CD8-positive, alpha-beta memory T cell (primary cell): Measurements from ENCODE around the gene PLAC9. TPM values are rescaled to one million over a fixed set of nuclear protein-coding genes. Genes with fewer than 3 reads are reported as not detected.
"Not testable (repeated sequence)": the region's sequence is repeated elsewhere in the genome, so short reads cannot be mapped to it uniquely, and the experiment has no call there.

Experiments used
- CTCF ChIA-PET: fragments of 350-600 bp; sonication (Branson Sonifier 250); formaldehyde crosslinking; loops from one replicate; lab custom pipeline; 2021; ENCODE audit warnings: antibody characterized with exemption; lab: Charles Lee
- POLR2A ChIA-PET: fragments of 350-600 bp; sonication (Branson Sonifier 250); formaldehyde crosslinking; loops from one replicate; lab custom pipeline; 2021; ENCODE audit warnings: antibody characterized with exemption; lab: Charles Lee
- DNase-seq, 5 donors: peaks; one replicate each; pipeline versions ENCODE4 v3.0.0 to v3.0.0-alpha.2; 2020 to 2022; ENCODE audit warnings: mixed read lengths in 1 of 5
- H3K27ac ChIP-seq: one replicate; pipeline ENCODE4 v1.7.0; 2013; ENCODE audit warnings: low read depth, mild to moderate bottlenecking, low read length, moderate library complexity
- H3K27me3 ChIP-seq: 2 replicates; pipeline ENCODE4 v1.7.0; 2013; ENCODE audit warnings: low read length, mild to moderate bottlenecking; ENCODE audit not compliant: insufficient read depth, poor library complexity, severe bottlenecking
- H3K36me3 ChIP-seq: 2 replicates; pipeline ENCODE4 v1.7.0; 2013; ENCODE audit warnings: mild to moderate bottlenecking, low read length, moderate library complexity; ENCODE audit not compliant: insufficient read depth
- H3K4me1 ChIP-seq: 2 replicates; pipeline ENCODE4 v1.7.0; 2013; ENCODE audit warnings: mild to moderate bottlenecking, low read length, moderate library complexity; ENCODE audit not compliant: insufficient read depth
- H3K4me3 ChIP-seq: 2 replicates; pipeline ENCODE4 v1.7.0; 2013; ENCODE audit warnings: mild to moderate bottlenecking, low read length
- H3K9me3 ChIP-seq: 2 replicates; pipeline ENCODE4 v1.7.0; 2013; ENCODE audit warnings: mild to moderate bottlenecking, low read length
- H3K27ac Mint-ChIP-seq, 8 donors: one replicate each; pipeline ENCODE4 v1.8.0; 2020 to 2021; ENCODE audit warnings: mixed read lengths in 8 of 8, mild to moderate bottlenecking in 6 of 8, inconsistent platforms in 3 of 8, moderate library complexity in 3 of 8
- H3K27me3 Mint-ChIP-seq, 2 donors: one replicate each; pipeline ENCODE4 v1.8.0; 2020 to 2021; ENCODE audit warnings: mixed read lengths in 2 of 2, mild to moderate bottlenecking in 1 of 2, moderate library complexity in 1 of 2
- H3K36me3 Mint-ChIP-seq, 3 donors: one replicate each; pipeline ENCODE4 v1.8.0; 2020 to 2021; ENCODE audit warnings: mixed read lengths in 3 of 3, inconsistent platforms in 1 of 3, mild to moderate bottlenecking in 1 of 3
- H3K4me1 Mint-ChIP-seq, 3 donors: one replicate each; pipeline ENCODE4 v1.8.0; 2020 to 2021; ENCODE audit warnings: mixed read lengths in 3 of 3, inconsistent platforms in 1 of 3, mild to moderate bottlenecking in 1 of 3
- H3K4me3 Mint-ChIP-seq, 7 donors: one replicate each; pipeline ENCODE4 v1.8.0; 2020 to 2021; ENCODE audit warnings: mixed read lengths in 7 of 7, mild to moderate bottlenecking in 6 of 7, moderate library complexity in 4 of 7, inconsistent platforms in 2 of 7
- H3K9me3 Mint-ChIP-seq, 5 donors: one replicate each; pipeline ENCODE4 v1.8.0; 2020 to 2022; ENCODE audit warnings: mixed read lengths in 5 of 5, mild to moderate bottlenecking in 3 of 5, moderate library complexity in 2 of 5, inconsistent platforms in 1 of 5
- polyA plus RNA-seq: library from polyadenylated mRNA; unstranded; fragments of 300-500 nt; fragmentation: Illumina TruSeq; gene quantifications from one replicate; pipeline ENCODE4 v1.2.3, GENCODE V29; 2021
- total RNA-seq, 2 experiments: library from RNA; stranded (reverse); gene quantifications; one replicate each; pipeline ENCODE4 v1.2.3, GENCODE V29; 2021

The PLAC9 gene
- total and polyA plus RNA-seq, 3 experiments from 2014 or later: not detected

- Mint-ChIP-seq H3K27me3 (peaks cover 38 to 39% of the 10 kb centered on the region in 2 donors), H3K36me3 (no peaks in the 10 kb centered on the region), H3K27ac (no peak overlapping the region), H3K4me1 (peaks cover 0 to 5% (median 0%) of the 10 kb centered on the region in 3 donors), H3K9me3 (no peaks in the 10 kb centered on the region), H3K4me3 (no peak overlapping the region)
- no peak overlapping the region for H3K4me3 ChIP-seq
- ChIA-PET CTCF (interaction anchor here (2.6 kb wide), 1 partner anchor 13 kb away, joined by 9 read pairs; no protein-coding TSS in a partner anchor), POLR2A (no interaction called here)
- H3K9me3 ChIP-seq: no peaks in the 10 kb centered on the region
- no peak for DNase-seq
- peaks cover 20% of the 10 kb centered on the region for H3K27me3 ChIP-seq
- no peaks in the 10 kb centered on the region for H3K36me3 ChIP-seq
- no peaks in the 10 kb centered on the region for H3K4me1 ChIP-seq
- H3K27ac ChIP-seq: no peak overlapping the region
These were observed 1.0 kb upstream of the PLAC9 start for GRCh38 chr10:80131499-80131901.

DNA sequence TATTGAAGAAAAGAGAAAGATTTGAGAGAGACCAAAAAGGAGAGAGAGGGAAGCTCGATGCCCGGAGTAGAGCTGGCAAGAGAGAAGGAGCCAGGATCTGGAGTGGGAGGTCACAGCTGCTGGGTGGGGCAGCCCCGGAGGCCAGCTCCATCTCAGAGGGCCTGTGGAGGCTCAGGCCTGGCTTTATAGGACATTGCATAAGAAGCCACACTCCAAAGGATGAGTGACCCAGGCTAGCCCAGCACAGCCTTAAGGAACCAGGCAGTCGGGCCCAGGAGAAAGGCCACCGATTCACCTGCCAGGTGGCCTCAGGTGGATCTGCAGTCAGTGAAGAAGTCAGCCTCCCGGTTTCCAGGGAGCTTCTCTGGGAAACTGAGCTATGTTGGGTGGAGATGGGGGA, 676 bp downstream of the PLAC9 start:
- Histone ChIP-seq H3K9me3 (no peaks in the 10 kb centered on the region), H3K4me3 (no peak overlapping the region), H3K4me1 (no peaks in the 10 kb centered on the region), H3K27ac (no peak overlapping the region), H3K36me3 (no peaks in the 10 kb centered on the region), H3K27me3 (peaks cover 23% of the 10 kb centered on the region)
- no peak for DNase-seq
- H3K9me3 Mint-ChIP-seq: no peaks in the 10 kb centered on the region
- peaks cover 39 to 42% of the 10 kb centered on the region in 2 donors for H3K27me3 Mint-ChIP-seq
- ChIA-PET POLR2A (no interaction called here), CTCF (interaction anchor here (1.4 kb wide), 1 partner anchor 11 kb away, joined by 4 read pairs; no protein-coding TSS in a partner anchor)
- peaks cover 0 to 5% (median 0%) of the 10 kb centered on the region in 3 donors for H3K4me1 Mint-ChIP-seq
- no peak overlapping the region for H3K27ac Mint-ChIP-seq
- no peaks in the 10 kb centered on the region for H3K36me3 Mint-ChIP-seq
- H3K4me3 Mint-ChIP-seq: no peak overlapping the region

DNA sequence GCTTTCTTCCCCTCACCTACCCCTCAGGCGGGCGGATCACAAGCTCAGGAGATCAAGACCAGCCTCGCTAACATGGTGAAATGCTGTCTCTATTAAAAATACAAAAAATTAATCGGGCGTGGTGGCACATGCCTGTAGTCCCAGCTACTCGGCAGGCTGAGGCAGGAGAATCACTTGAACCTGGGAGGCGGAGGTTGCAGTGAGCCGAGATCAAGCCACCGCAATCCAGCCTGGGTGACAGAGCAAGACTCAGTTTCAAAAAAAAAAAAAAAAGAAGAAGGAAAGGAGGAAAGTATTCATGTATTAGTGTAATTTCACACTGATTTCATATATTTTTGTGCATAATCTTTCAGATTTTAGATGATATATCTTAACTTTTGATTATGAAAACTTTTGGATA, 1.2 kb downstream of the PLAC9 start:
- H3K4me3 ChIP-seq, H3K36me3 ChIP-seq, H3K4me3 Mint-ChIP-seq, H3K4me1 ChIP-seq, H3K4me1 Mint-ChIP-seq, H3K27ac ChIP-seq, DNase-seq, H3K36me3 Mint-ChIP-seq, H3K9me3 Mint-ChIP-seq, H3K27ac Mint-ChIP-seq, H3K9me3 ChIP-seq, POLR2A ChIA-PET: not testable (repeated sequence)
- H3K27me3 ChIP-seq: peaks cover 23% of the 10 kb centered on the region
- H3K27me3 Mint-ChIP-seq: peaks cover 43 to 44% of the 10 kb centered on the region in 2 donors
- CTCF ChIA-PET: interaction anchor here (1.4 kb wide), 1 partner anchor 10 kb away, joined by 4 read pairs; no protein-coding TSS in a partner anchor

DNA sequence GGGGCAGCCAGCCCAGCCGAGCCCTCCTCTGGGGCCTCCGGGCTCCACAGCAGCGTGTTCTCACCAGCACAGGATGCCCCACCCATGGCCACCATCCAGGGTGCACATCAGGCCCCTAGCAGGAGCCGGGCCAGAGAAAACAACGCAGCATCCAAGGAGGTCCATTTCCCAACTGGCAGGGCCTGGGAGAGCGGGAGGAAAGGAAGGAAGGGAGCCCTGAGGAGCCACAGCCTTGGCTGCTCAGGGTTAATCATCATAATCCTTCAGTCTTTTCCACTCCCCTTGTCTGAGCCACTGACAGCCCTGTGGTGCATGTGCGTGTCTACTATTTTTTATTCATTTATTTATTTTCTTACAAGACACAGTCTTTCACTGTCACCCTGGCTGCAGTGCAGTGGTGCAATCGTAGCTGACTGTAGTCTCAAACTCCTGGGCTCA, 3.6 kb downstream of the PLAC9 start:
- Mint-ChIP-seq H3K4me1 (peaks cover 0 to 5% (median 0%) of the 10 kb centered on the region in 3 donors), H3K9me3 (no peaks in the 10 kb centered on the region), H3K27ac (no peak overlapping the region), H3K4me3 (no peak overlapping the region), H3K36me3 (no peaks in the 10 kb centered on the region), H3K27me3 (peaks cover 50 to 52% of the 10 kb centered on the region in 2 donors)
- no peaks in the 10 kb centered on the region for H3K4me1 ChIP-seq
- no peak overlapping the region for H3K27ac ChIP-seq
- ChIA-PET CTCF (no interaction called here), POLR2A (no interaction called here)
- H3K4me3 ChIP-seq: no peak overlapping the region
- no peaks in the 10 kb centered on the region for H3K9me3 ChIP-seq
- no peaks in the 10 kb centered on the region for H3K36me3 ChIP-seq
- no peak for DNase-seq
- H3K27me3 ChIP-seq: peaks cover 23% of the 10 kb centered on the region

GRCh38 chr10:80137031-80137862, 4.7 kb downstream of the PLAC9 start:
- H3K4me1 ChIP-seq: no peaks in the 10 kb centered on the region
- Mint-ChIP-seq H3K4me3 (no peak overlapping the region), H3K27me3 (peaks cover 40 to 41% of the 10 kb centered on the region in 2 donors), H3K36me3 (no peaks in the 10 kb centered on the region), H3K4me1 (peaks cover 0 to 5% (median 0%) of the 10 kb centered on the region in 3 donors), H3K9me3 (no peaks in the 10 kb centered on the region), H3K27ac (no peak overlapping the region)
- no peak overlapping the region for H3K27ac ChIP-seq
- ChIA-PET CTCF (no interaction called here), POLR2A (no interaction called here)
- H3K36me3 ChIP-seq: no peaks in the 10 kb centered on the region
- DNase-seq: no peak
- H3K9me3 ChIP-seq: no peaks in the 10 kb centered on the region
- no peak overlapping the region for H3K4me3 ChIP-seq
- peaks cover 15% of the 10 kb centered on the region for H3K27me3 ChIP-seq

DNA sequence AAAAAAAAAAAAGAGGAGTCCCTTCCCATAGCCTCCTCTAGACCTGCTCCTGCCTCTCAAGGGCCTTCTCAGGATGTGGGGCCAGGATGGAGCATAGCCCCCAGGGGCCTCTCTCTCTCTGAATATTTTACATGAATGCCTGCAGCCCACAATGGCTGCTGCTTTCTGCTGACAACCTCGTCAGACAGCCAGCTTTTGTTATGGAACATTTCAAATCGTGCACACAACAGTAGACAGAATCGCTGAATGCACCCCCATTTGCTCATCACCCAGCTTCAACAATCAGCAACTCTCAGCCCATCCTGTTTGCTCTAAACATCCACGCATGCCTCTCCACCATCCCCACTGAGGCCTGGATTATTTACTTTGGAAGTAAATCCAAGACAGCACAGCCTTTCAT, 5.4 kb downstream of the PLAC9 start:
- H3K27ac Mint-ChIP-seq: no peak overlapping the region
- peaks cover 0 to 2% (median 0%) of the 10 kb centered on the region in 3 donors for H3K4me1 Mint-ChIP-seq
- Histone ChIP-seq H3K27ac (no peak overlapping the region), H3K27me3 (peaks cover 9% of the 10 kb centered on the region), H3K36me3 (no peaks in the 10 kb centered on the region), H3K4me3 (no peak overlapping the region), H3K4me1 (no peaks in the 10 kb centered on the region), H3K9me3 (no peaks in the 10 kb centered on the region)
- ChIA-PET CTCF (no interaction called here), POLR2A (no interaction called here)
- no peak overlapping the region for H3K4me3 Mint-ChIP-seq
- no peaks in the 10 kb centered on the region for H3K9me3 Mint-ChIP-seq
- DNase-seq: no peak
- H3K27me3 Mint-ChIP-seq: peaks cover 37 to 39% of the 10 kb centered on the region in 2 donors
- H3K36me3 Mint-ChIP-seq: no peaks in the 10 kb centered on the region

DNA sequence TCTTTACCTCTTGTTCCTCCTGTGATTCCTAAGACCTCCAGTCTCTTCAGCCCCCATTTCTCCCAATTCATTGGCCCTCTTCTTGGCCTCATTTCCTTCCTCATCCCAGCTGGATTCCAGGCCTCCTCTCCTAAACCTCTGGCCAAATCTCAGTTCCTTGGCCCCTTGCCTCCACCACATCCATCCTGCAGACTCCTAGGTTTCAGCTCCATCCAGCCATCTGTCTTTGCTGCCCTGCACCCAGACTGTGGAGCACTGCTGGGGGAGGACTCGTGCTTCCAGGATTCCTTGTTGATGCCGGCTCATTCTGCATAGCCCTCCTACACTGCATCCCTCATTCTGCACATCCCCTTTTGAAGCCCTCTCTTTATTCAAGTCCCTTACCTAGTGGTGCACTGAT, 6.7 kb downstream of the PLAC9 start:
- peaks cover 6% of the 10 kb centered on the region for H3K4me1 ChIP-seq
- H3K4me3 ChIP-seq: no peak overlapping the region
- no peaks in the 10 kb centered on the region for H3K36me3 Mint-ChIP-seq
- no peaks in the 10 kb centered on the region for H3K9me3 Mint-ChIP-seq
- no peaks in the 10 kb centered on the region for H3K36me3 ChIP-seq
- no peak overlapping the region for H3K27ac ChIP-seq
- peaks cover 3% of the 10 kb centered on the region for H3K27me3 ChIP-seq
- ChIA-PET POLR2A (no interaction called here), CTCF (interaction anchor here (6.8 kb wide), 1 partner anchor 82 kb away, joined by 62 read pairs; no protein-coding TSS in a partner anchor)
- peaks cover 25 to 30% of the 10 kb centered on the region in 2 donors for H3K27me3 Mint-ChIP-seq
- peak overlapping the region in 1 of 8 donors; percentile 29 for H3K27ac Mint-ChIP-seq
- no peaks in the 10 kb centered on the region for H3K9me3 ChIP-seq
- H3K4me1 Mint-ChIP-seq: peaks cover 6 to 7% (median 7%) of the 10 kb centered on the region in 3 donors
- H3K4me3 Mint-ChIP-seq: peak overlapping the region in 1 of 7 donors; percentile 79
- no peak for DNase-seq

GRCh38 chr10:80140251-80140650, 7.7 kb downstream of the PLAC9 start:
- Histone ChIP-seq H3K36me3 (no peaks in the 10 kb centered on the region), H3K27ac (no peak overlapping the region), H3K4me1 (peaks cover 14% of the 10 kb centered on the region), H3K27me3 (peaks cover 3% of the 10 kb centered on the region), H3K4me3 (no peak overlapping the region), H3K9me3 (no peaks in the 10 kb centered on the region)
- H3K4me1 Mint-ChIP-seq: peaks cover 13 to 17% (median 17%) of the 10 kb centered on the region in 3 donors
- no peaks in the 10 kb centered on the region for H3K36me3 Mint-ChIP-seq
- peak overlapping the region in 1 of 8 donors; percentile 64 for H3K27ac Mint-ChIP-seq
- POLR2A ChIA-PET: no interaction called here
- H3K27me3 Mint-ChIP-seq: peaks cover 23 to 26% of the 10 kb centered on the region in 2 donors
- CTCF ChIA-PET: interaction anchor here (6.8 kb wide), 1 partner anchor 82 kb away, joined by 62 read pairs; no protein-coding TSS in a partner anchor
- no peak for DNase-seq
- no peaks in the 10 kb centered on the region for H3K9me3 Mint-ChIP-seq
- H3K4me3 Mint-ChIP-seq: peak overlapping the region in 1 of 7 donors; percentile 8
